HEK293T (cell line): ENCODE data around the gene CYB5R3.

ENCODE experiments used
- ARNT ChIP-seq: fragments of 450-650 bp; IDR thresholded peaks from 2 replicates; pipeline ENCODE4 v1.6.1; 2017; ENCODE audit warnings: mild to moderate bottlenecking
- HDGF ChIP-seq: fragments of 450-650 bp; IDR thresholded peaks from 2 replicates; pipeline ENCODE4 v1.6.1; 2017; ENCODE audit warnings: antibody characterized with exemption, borderline replicate concordance
- ZNF384 ChIP-seq: fragments of 450-650 bp; IDR thresholded peaks from 2 replicates; pipeline ENCODE4 v1.6.1; 2016

GRCh38 chr22:42641801-42642413 lies 7.3 kb downstream of the CYB5R3 start:
- no peak for TF ChIP-seq HDGF
- TF ChIP-seq ZNF384 = no peak
- TF ChIP-seq ARNT = no peak
